Epidermal melanocyte (primary cell): ENCODE data around the gene TMEM221.

Experiments
- DNase-seq: peaks from one replicate; pipeline ENCODE4 v3.0.0; 2011; ENCODE audit warnings: low spot score; ENCODE audit not compliant: insufficient read length

TMEM221 gene

GRCh38 chr19:17445526-17446165 is 2.8 kb downstream of the TMEM221 start:
- DNase-seq = no peak

- DNase-seq = no peak
Observed at GRCh38 chr19:17441241-17442021, 7.0 kb downstream of the TMEM221 start.

GRCh38 chr19:17436874-17437267 is 11.6 kb downstream of the TMEM221 start:
- DNase-seq = no peak

GRCh38 chr19:17436094-17436873 is 12.2 kb downstream of the TMEM221 start:
- no peak for DNase-seq

- no peak for DNase-seq
Observed at GRCh38 chr19:17435218-17435617, 13.2 kb downstream of the TMEM221 start.

GRCh38 chr19:17431417-17431816 is 17.1 kb downstream of the TMEM221 start:
- DNase-seq = no peak

- no peak for DNase-seq
Observed at GRCh38 chr19:17429641-17430113, 18.8 kb downstream of the TMEM221 start.

- no peak for DNase-seq
Observed at GRCh38 chr19:17424743-17425365, 23.6 kb downstream of the TMEM221 start.

GRCh38 chr19:17423429-17424208 is 24.8 kb downstream of the TMEM221 start:
- DNase-seq = no peak

GRCh38 chr19:17421942-17422341 is 26.5 kb downstream of the TMEM221 start:
- no peak for DNase-seq

- DNase-seq = no peak
Observed at GRCh38 chr19:17420475-17420924, 28.0 kb downstream of the TMEM221 start.

GRCh38 chr19:17419621-17420474 is 28.6 kb downstream of the TMEM221 start, which contains the start of gene MVB12A:
MVB12A (plus strand) TSS chr19:17420047; CDS start chr19:17420136, 89 bp downstream.
- peak; percentile 95 for DNase-seq

- no peak for DNase-seq
Observed at GRCh38 chr19:17419154-17419620, 29.3 kb downstream of the TMEM221 start.

GRCh38 chr19:17418710-17419109 is 29.8 kb downstream of the TMEM221 start:
- DNase-seq = no peak

- no peak for DNase-seq
Observed at GRCh38 chr19:17415121-17415520, 33.3 kb downstream of the TMEM221 start.

- no peak for DNase-seq
Observed at GRCh38 chr19:17414097-17414496, 34.4 kb downstream of the TMEM221 start.

GRCh38 chr19:17411801-17412200 is 36.7 kb downstream of the TMEM221 start:
- no peak for DNase-seq

GRCh38 chr19:17409990-17410389 is 38.5 kb downstream of the TMEM221 start:
- no peak for DNase-seq

GRCh38 chr19:17406887-17407196 is 41.6 kb downstream of the TMEM221 start:
- no peak for DNase-seq
